HEK293 (cell line): ENCODE results near the gene ERG.

Source experiments
- SETDB1 ChIP-seq: IDR thresholded peaks from one replicate; pipeline ENCODE4 v1.6.1; 2017; ENCODE audit warnings: mild to moderate bottlenecking, low read length, moderate library complexity, mixed read lengths; ENCODE audit not compliant: insufficient read length
- SP2 ChIP-seq: fragments of 450-650 bp; formaldehyde crosslinking; IDR thresholded peaks from 2 replicates; pipeline ENCODE4 v1.5.1; 2016; ENCODE audit warnings: missing biosample characterization, missing genetic modification characterization
- ZNF2 ChIP-seq: fragments of 450-650 bp; formaldehyde crosslinking; IDR thresholded peaks from 2 replicates; pipeline ENCODE4 v1.5.1; 2016; ENCODE audit warnings: missing biosample characterization, missing genetic modification characterization
- ZNF221 ChIP-seq: fragments of 450-650 bp; formaldehyde crosslinking; IDR thresholded peaks from 2 replicates; pipeline ENCODE4 v1.5.1; 2017; ENCODE audit warnings: missing biosample characterization, missing genetic modification characterization, borderline replicate concordance
- ZNF274 ChIP-seq, 2 experiments: fragments of 200-500 bp in 1 of 2; fragments of 450-650 bp in 1 of 2; sonication (Bioruptor generic) in 1 of 2; formaldehyde crosslinking in 1 of 2; IDR thresholded peaks; 2 replicates each; pipeline versions ENCODE4 v1.5.1 to v1.6.1; 2014 to 2016; ENCODE audit warnings: borderline replicate concordance in 1 of 2, inconsistent platforms in 1 of 2, low read length in 1 of 2, missing biosample characterization in 1 of 2, missing genetic modification characterization in 1 of 2
- ZNF311 ChIP-seq: fragments of 450-650 bp; formaldehyde crosslinking; IDR thresholded peaks from 2 replicates; pipeline ENCODE4 v1.5.1; 2017; ENCODE audit warnings: missing biosample characterization, missing genetic modification characterization, borderline replicate concordance
- ZNF394 ChIP-seq: fragments of 450-650 bp; formaldehyde crosslinking; IDR thresholded peaks from 2 replicates; pipeline ENCODE4 v1.5.1; 2016; ENCODE audit warnings: missing biosample characterization, missing genetic modification characterization, mild to moderate bottlenecking, moderate library complexity, borderline replicate concordance
- ZNF433 ChIP-seq: fragments of 450-650 bp; formaldehyde crosslinking; IDR thresholded peaks from 2 replicates; pipeline ENCODE4 v1.5.1; 2016; ENCODE audit warnings: missing biosample characterization, missing genetic modification characterization, low read depth
- ZNF776 ChIP-seq: fragments of 450-650 bp; formaldehyde crosslinking; IDR thresholded peaks from 2 replicates; pipeline ENCODE4 v1.5.0; 2017; ENCODE audit warnings: missing biosample characterization, missing genetic modification characterization, borderline replicate concordance
- ZNF830 ChIP-seq: fragments of 450-650 bp; IDR thresholded peaks from 2 replicates; pipeline ENCODE4 v1.5.0; 2018; ENCODE audit warnings: missing biosample characterization, missing genetic modification characterization, low read depth, mild to moderate bottlenecking, moderate library complexity
- TF ChIP-seq, protein P1 (sequence below): fragments of 450-650 bp; formaldehyde crosslinking; IDR thresholded peaks from 2 replicates; pipeline ENCODE4 v1.5.1; 2016; ENCODE audit warnings: missing biosample characterization, missing genetic modification characterization

DNA sequence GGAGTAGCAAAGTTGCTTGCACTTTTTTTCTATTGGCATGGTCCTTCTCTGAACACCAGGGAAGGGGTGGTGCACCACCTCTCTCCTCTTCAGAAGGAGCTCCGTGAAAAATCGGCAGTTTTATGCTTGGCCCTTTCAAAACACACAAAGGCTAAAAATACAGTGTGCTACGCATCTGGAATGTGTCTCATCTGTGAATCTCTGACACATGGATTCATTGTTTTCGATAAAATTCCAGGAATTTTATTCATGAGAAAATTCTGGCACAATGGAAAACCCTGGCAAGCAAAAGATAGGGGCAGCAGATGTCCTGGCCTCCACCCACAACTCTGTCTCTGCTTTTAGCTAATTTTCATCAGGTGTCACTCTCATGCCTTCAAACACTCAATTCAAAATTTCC lies 42.9 kb downstream of the ERG start:
- TF ChIP-seq, protein P1, sequence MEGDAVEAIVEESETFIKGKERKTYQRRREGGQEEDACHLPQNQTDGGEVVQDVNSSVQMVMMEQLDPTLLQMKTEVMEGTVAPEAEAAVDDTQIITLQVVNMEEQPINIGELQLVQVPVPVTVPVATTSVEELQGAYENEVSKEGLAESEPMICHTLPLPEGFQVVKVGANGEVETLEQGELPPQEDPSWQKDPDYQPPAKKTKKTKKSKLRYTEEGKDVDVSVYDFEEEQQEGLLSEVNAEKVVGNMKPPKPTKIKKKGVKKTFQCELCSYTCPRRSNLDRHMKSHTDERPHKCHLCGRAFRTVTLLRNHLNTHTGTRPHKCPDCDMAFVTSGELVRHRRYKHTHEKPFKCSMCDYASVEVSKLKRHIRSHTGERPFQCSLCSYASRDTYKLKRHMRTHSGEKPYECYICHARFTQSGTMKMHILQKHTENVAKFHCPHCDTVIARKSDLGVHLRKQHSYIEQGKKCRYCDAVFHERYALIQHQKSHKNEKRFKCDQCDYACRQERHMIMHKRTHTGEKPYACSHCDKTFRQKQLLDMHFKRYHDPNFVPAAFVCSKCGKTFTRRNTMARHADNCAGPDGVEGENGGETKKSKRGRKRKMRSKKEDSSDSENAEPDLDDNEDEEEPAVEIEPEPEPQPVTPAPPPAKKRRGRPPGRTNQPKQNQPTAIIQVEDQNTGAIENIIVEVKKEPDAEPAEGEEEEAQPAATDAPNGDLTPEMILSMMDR (tag by site-specific recombination) = no peak
- TF ChIP-seq ZNF830 (tag by site-specific recombination) (no peak), ZNF776 (tag by site-specific recombination) (no peak), SP2 (tag by site-specific recombination) (no peak), ZNF274 (IDR thresholded peaks at IDR 0.05; ENCODE audit: low read length) (no peak), ZNF274 (tag by site-specific recombination; IDR thresholded peaks at IDR 0.05; ENCODE audit: borderline replicate concordance) (no peak), ZNF433 (tag by site-specific recombination) (no peak), ZNF311 (tag by site-specific recombination) (no peak), ZNF221 (no peak), ZNF2 (tag by site-specific recombination) (no peak), SETDB1 (no peak), ZNF394 (tag by site-specific recombination) (no peak)
